Activated CD4-positive, alpha-beta T cell treated with anti-CD3 and anti-CD28 coated beads, Interleukin-2, amount 50 U/mL, for 16 hours (primary cell): Measurements from ENCODE around the gene PAK1.
A peak's percentile ranks its signal among the peaks of the same experiment; 100 is the strongest.

Experiments
- DNase-seq: peaks from one replicate; pipeline ENCODE4 v3.0.0-alpha.2; 2020

The PAK1 gene

DNA sequence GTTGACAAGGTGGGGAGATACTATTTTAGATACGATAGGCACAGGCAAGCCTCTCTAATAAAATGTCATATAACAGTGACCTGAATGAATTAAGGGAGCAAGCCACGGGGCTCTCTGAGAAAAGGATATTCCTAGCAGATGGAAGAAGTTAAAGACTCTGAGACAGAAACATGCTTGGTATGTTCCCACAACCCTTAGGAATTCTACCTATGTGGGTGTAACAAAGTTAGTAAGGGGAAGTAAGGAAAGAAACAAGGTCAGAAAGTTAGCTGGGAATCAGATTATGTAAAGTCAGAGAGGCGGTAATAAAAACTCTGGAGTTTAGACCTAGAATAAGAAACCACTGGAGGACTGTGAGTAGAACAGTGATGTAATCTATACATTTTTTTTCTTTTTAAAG, 112.7 kb downstream of the PAK1 start:
- DNase-seq = no peak

DNA sequence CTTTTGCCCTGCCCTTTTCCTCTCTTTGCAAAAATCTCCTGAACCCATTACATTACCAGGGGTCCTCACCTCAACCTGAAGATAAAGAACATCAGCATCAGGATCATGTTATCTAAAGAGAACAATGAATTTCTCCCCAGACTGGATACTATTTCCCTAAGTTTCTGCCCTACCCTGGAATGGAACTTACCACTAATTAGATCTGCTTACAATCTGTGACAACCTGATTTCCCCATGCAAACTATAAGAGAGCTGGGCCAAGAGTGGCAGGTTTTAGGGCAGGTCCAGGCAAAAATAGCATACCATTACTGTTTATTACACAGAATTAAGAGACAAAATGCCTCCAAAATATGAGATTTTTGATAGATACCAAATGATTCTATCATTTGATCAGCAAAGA, 114.4 kb downstream of the PAK1 start:
- no peak for DNase-seq

DNA sequence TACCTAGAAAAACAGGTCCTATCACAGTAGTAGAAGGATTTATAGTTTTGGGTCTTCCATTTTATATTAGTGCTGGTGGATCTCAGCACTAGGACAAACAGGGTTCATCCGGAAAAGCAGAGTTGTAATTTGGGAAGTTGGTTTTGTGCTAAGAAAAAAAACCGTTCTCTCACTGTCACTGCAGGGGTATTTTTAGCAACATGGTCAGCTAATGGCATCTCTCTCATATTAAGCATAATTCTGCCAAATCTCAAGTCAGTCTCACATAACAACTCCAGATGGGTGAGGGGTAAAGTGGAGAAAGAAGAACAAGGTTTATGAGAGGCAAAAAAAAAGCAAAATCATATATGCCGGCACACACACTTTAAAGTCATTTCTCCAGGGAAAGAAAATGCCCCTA, 120.8 kb downstream of the PAK1 start:
- no peak for DNase-seq

DNA sequence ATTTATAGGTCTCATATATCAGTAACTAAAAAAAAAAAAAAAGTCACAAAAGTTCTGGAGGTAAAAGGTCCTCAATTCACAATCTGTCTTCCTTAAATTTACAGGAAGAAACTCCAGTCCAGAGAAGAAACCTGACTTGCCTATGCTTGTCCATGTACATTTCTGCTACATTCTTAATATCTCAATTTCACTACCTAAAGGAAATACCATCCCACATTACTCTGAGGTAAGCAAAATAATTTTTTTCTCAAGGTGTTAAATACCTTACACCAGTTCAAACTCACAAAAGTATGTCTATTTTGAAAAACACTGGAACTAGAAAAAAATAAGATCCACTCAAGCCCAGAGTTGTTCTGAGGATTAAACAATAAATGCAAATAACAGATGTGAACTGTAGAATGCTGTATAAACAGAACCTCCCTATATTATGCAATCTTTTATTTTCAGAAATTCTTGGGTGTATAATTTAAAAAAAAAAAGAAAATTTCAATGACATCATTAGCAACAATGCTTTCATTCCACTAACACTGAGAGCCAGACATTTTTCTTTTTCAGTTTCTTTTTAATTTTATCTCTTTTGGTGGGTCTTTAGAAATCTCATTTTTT, 122.5 kb downstream of the PAK1 start:
- DNase-seq = no peak

DNA sequence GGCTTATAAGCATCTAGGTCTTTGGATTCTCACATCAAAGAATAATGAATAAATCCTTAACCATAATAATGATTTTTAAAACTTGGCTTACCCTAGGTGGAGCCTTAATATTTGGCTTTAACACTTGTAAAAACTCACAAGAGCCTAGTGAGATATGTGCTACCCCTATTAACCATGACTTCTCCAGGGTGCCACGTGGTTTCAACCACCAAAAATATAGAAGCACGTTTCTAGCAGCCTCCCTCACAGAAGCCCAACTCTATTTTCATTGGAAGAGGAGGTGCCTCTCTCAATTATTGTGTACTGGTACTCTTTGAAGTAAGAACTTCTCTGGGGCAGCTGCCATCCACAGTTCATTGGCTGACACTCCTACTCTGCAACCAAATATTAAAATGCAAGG, 125.9 kb downstream of the PAK1 start:
- DNase-seq = no peak

DNA sequence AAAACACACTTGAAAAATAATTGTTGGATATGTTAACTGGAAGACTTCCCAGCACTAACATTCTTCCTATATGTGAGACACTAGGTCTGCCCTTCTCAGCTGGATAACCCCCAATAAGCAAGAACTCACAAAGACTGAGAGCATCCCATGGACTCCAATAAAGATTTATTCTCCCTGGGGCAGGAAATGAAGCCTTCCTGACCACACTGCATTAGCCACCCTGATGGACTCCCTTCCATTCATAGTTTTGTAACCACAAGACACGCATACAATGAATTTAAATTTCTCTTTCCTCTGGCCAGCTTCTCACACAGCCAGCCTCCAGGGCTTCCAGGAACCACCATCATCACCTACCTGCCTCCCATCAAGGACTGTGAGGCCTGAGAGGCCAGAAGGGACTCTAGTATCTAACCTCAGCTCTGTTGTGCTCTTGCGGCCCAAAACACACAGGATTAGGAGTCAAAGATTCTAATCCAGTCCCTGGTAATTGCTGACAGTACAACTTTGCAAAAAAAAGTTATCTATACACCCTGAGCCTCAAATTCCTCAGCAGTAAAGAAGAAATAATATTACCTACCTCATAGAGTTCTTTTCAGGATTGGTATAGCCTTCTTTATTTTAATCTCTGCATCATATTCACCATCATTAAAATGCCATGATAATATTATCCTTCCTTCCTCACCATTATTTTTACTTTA, 126.8 kb downstream of the PAK1 start:
- DNase-seq = no peak

DNA sequence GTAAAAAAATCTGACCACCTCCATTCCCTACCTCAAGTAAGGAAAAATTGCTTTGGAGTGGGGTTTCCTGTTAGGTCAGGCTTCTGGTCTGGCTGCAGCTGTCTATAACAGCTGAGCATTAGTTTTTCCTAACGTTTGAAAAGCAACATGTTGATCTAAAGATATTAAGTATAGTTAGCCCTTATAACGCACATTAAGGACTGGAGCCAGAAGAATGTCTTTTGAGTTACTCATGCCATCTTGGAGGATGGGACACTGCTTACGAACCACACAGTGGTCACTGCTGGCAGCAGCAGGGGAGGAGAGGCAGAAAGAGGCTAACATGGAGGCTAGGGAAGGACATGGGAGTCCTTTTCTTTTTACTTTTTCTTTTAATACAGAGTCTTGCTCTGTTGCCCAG, 128.3 kb downstream of the PAK1 start:
- DNase-seq = no peak

DNA sequence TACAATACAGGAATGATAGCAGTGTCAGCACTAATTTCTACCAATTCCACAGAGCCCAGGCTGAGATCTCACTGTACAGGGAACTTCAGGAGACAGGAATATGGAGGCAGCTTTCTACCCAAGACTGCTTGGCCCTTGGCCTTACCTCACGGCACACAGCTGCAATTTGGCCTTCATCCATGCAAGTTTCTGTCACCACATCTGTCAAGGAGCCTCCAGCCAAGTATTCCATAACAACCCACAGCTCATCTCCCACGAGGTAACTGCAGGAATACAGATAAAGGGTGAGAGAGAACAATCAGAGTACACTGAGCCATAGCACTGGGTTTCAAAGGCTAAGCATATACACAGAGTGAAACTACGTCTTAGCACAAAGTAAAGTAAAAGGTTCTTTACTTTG, 133.4 kb downstream of the PAK1 start:
- no peak for DNase-seq

DNA sequence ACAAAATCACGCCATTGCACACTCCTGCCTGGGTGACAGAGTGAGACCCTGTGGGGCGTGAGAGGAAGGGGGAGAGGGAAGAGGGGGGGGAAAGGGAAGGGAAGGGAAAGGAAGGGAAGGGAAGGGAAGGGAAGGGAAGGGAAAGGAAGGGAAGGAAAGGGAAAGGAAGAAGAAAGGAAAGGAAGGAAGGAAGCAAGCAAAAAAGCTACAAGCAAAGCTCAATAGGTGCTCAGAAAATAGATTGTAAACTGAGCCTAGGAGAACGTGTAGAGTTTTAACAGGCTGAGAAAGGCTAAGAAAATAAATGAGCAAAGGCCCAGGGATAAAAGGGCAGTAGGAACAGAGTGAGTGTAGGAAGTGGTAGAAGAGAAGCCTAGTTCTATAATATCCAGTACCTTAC, 141.6 kb downstream of the PAK1 start:
- DNase-seq = no peak

DNA sequence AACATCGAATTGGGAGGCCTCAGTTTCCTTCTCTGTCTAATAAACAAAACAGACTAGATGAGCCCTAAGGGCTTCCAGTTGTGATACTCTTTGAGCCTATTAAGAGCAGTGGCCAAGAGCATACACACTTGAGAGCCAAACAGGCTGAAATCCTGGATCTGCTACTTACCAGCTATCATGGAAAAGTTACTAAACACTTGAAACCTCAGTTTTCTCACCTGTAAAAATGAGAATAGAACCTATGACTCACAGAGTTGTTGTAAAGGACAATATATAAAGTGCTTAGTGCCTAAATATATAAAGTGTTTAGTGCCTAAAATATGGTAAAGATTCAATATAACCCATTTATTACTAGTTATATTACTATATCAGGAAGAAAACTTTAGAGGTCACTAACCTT, 148.7 kb downstream of the PAK1 start:
- peak; percentile 28 for DNase-seq

DNA sequence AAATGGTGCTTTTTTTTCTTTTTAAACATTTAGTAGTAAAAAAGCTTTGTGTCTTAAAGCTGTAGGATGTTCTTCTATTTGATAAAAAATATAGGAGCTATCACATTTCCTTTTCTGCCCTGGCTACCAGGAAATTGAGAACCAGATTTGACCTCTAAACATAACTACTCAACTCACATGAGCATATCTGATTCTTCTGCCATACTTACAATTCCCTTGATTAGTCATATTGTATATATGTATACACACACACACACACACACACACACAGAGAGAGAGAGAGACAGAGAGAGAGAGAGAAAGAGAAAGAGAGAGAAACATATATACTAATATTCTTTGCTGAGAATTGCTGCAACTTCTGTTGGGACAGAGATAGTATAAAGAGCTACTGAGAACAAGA, 149.4 kb downstream of the PAK1 start:
- DNase-seq = no peak

DNA sequence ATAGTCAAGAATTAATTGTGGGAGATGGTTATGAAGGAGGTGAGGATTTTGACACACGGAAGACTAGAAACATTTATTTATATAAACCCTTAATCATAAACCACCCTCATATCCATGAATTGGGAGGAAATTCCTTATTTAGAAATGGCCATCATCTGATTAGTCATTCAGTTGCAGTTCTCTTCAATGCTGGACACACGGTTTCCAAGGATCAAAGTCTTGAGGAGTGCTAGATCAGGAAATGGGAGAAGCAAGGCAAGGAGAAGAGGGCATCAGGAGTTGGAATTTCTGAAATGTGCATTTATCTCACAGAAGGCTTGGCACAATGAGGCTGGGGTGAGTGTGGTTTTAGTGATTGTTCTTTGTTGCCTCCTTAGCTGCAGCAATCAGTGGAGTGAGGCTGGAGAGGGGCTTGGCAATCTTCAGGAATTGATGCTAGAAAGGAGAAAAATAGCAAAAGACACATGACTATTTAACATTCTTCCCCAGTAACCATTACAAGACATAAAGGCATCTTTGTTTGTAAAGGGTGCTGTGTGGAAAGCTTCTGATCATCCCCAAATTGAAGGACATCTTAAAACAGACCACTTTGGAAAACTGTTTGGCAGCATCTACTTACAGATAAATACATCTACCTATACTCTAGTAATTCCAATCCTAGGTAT, 150.8 kb downstream of the PAK1 start:
- DNase-seq = no peak

DNA sequence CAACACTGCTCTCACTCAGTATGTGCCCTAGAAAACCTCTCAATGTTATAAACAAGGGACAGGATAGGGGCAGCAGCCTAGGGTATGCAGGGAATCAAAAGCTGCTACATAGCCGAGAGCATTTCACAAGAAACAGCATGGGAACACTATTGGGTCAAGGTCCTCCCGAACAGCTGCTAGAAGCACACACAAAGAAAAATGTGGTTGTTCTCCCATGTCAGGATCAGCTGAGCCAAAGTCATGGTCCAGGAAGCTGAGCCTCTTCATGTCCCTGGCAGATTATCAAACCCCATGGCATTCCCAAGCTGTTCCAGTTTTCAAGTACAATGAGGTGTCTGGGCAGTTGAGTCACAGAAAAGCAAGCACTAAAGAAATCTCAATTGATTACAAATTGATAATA, 151.4 kb downstream of the PAK1 start:
- no peak for DNase-seq

DNA sequence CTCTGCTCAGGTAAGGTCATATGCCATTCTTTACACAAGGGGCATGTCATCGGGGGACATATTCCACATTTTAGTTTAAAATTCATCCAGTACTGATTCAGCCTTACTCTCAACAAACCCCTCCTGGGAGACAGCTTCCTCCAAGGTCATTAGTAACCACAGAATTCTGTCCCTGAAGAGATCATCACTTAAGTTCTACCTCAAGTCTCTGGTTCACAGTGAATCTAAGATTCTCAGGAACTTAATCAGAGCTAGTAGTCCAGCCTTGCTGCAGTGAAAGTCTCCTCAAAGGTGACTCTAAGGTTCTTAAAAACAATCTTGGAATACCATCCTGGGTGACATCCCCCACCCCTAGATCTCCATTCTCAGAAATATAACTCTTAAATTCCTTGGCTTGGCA, 153.5 kb downstream of the PAK1 start:
- no peak for DNase-seq

DNA sequence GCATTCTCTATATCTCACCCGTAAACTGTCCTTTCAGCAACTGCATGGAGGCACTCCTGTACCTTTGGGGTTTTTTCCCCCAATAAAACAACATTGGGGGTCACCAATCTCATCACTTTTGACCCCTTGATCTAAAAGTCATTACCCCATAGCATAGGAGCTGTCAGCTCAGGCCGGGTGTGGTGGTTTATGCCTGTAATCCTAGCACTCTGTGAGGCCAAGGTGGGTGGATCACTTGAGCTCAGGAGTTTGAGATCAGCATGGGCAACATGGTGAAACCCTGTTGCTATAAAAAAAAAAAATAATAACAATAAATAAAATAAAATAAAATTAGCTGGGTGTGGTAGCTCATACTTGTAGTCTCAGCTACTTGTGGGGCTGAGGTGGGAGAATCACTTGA, 155.3 kb downstream of the PAK1 start:
- DNase-seq = no peak

DNA sequence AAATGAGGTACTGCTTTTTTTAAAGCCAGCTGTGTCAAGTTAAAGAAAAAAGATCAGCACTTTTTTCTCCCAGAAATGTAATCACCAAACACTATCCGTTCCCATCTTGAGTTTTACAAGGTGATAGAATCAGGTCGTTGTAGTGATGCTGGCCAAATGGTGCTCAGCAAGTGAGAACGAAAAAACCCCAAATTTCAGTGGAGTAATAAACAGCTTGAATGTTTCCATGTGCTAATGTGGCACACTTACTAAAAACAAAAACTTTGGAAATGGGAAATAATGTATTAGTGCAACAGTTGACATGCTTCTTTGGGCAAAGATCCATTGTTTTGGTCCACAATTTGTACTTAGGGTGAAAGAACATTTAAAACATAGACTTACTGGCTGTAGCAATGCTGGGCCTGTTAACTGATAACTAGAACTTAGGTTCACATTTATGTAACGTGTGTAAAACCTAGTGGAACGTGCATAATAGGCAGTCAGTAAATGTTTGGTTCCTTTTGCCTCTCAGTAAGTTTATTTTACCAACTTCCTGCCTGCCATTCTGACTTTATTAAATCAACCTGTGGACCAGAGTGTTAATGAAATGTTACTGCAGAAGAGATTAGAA, 157.1 kb downstream of the PAK1 start:
- no peak for DNase-seq

DNA sequence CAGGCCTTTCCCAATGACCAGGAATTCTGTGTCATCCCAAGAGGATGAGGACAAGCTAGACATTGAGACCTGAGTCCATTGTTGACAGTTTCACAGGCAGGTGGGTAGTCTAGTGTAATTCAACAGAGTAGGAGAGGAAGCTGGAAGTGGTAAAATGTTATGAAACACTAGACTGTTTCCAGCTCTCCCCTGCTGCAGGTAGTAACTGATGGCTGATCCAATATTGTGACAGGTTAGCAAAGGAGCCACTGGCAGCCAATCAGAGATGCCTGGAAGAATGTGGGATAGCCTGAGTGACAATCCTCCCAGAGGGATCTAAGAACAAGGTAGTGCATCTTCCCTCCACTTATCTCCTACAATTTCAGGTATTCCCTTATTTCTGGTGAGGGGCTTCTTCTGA, 161.8 kb downstream of the PAK1 start:
- DNase-seq = no peak

DNA sequence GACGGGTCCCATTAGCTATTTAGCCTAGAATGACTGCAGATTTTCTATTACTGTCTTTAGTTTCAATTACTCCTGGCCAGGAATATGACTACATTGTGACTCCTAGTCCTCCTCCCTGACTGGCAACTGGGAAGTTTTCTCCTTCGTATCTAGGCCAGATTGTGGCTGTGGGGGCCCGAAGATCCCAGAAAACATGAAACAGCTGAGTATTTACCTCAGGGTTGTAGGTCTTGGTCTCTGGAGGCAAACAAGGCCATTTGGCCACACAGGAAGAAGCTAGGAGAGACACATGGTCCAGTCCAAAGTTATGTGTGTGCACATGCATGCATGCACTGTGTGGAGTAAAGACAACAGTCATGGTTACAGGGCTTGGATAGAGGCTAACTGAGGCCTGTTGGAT, 162.2 kb downstream of the PAK1 start:
- DNase-seq = no peak

DNA sequence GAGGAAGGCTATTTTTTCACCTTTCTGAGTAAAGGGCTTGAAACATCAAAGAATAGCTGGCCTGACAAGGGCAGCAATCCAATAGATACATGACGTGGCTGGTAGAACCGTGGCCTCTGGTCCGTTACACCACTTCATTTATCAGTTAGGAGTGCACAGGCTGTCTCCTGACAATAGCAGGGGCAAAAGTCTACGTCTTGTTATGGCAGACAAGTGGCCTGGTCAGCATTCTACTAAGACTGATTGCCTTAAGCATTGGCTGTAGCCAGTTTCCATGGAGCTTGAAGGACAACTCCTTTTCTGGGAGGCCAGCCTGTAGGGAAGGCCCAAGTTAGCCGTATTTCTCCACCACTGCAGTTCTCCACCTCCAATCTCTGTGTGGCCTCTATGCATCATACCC, 163.2 kb downstream of the PAK1 start:
- no peak for DNase-seq

DNA sequence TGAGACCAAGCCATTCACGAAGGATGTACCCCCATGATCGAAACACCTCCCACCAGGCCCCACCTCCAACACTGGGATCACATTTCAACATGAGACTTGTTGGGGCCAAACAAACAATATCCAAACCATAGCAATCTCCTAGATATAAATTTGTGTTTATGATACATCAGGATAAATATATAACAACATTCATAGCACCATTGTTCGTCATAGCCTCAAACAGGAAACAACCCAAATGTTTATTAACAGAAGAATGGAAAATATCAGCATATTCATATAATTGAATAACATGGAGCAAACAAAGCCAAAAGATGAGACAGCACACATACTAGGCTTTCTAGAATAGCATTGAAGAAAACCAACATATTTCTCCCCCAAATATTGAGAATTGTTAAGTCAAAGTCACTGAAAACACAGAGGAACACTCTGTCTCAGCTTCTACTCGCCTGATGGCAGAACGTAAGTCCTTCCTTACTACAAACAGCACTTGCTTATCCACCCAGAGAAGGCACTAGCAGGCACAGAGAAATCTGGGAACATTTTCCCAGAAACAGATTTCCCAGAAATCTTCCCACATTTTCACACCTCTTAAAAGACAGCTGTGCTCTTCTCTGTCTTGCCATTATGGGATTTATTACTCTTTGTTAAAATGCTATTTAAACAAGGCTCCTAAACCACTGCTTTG, 164.4 kb downstream of the PAK1 start:
- DNase-seq = no peak

DNA sequence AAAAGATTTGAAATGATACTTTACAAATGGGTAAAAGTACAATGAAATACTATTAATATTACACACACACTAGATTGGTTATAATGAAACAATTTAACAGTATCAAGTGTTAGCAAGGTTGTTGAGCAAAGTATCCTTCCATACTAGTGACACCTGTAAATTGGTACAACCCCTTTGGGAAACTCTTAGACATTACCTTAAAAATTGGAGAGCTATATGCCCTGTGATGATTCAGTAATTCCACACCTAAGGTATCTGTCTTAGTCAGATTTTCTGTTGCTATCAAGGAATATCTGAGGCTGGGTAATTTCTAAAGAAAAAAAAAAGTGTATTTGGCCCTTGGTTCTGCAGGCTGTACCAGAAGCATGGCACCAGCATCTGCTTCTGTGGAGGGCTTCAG, 165.1 kb downstream of the PAK1 start:
- no peak for DNase-seq

DNA sequence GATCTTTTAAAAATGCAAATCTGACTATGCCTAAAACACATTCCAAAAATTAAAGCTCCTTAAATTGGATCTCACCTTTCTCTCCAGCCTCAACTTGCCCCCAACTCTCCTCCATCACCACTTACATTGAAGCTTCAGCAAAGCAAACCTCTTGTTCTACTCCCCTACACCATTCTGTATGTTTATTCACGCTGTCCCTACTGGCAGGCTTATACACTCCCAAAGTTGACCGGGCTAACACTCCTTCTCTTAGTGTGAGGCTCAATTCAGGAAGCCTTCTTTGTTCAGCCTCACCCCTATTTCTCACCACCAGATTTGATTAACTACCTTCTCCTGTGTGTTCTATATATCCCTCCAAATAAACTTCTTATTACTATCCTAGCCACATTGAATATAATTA, 170.6 kb downstream of the PAK1 start:
- DNase-seq = no peak

DNA sequence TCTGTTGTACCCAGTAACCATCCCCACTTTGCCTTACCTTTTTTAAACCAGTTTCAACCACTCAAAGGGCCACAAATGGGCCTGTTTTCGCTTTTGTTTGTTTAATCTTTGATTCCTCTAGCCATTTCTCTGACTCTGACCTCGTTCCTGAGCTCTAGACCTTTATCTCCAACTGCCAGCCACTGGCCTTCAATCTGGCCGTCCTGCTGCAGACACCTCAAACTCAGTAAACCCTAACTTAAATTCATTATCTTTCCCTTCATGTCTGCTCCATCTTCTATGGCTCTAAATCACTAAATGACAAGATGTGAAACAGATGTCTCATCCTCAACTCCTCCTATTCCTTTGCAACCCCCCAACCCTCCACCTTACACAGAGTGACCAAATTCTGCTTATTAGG, 171.1 kb downstream of the PAK1 start:
- no peak for DNase-seq

DNA sequence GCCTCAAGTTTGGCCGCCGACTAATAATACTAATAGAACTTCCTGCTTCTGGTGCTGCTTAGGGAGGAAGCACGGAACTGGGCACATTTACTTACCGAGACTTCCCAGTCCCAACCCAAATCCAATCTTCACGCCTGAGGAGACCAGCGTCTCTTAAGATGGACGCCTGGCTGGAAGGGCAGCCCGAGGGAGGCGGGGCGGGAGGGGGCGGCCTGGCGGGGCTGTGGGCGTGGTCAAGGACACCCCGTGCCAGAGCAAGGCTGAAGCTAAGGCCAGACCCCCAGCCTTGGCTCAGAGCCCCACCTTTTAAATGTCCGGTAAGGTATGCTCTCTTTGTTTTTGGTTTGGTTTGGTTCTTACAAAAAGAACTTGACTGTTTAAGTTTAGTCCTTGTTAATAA, 172.4 kb downstream of the PAK1 start, which contains the start of gene GDPD4:
Gene GDPD4 (minus strand): TSS at position 177 of the 400 bp plus-strand sequence. CDS start 16,549 bp downstream, outside the sequence.
- no peak for DNase-seq
